ENCODE data around the gene C14orf39.
"Not testable (repeated sequence)": the region's sequence is repeated elsewhere in the genome, so short reads cannot be mapped to it uniquely, and the experiment has no call there.

Gene C14orf39

DNA sequence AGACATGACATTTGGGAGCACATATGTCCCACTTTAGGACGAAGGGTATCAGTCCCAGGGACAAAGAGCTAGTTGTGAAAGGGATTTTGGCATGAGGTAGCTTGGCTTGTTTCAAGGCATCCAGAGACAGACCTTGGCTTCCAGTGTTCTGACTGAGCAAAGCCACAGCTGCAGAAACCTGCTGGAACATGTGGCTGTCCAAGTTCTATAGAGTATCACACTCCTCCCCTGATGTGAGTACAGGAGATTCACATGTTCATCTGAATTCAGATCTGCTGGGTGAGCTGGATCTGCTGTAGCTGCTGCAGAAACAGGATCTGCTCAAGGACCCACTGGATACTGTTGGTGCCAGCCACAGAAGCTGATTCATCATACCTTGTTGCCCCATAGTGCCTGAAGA lies 10.1 kb upstream of the C14orf39 start:
- no peak for DNase-seq (ENCODE audit: low read depth)

DNA sequence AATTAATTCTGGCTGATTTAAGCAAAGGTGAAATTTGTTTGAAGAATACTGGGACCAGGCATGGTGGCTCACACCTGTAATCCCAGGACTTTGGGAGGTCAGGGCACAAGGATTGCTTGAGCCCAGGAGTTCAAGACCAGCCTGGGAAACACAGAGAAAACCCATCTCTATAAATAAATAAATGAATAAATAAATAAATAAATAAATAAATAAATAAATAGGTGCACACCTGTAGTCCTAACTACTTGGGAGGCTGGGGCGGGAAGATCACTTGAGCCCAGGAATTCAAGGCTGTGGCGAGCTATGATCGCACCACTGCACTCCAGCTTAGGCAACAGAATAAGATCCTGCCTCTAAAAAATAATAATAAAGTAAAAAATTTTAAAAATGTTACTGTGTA lies 4.4 kb upstream of the C14orf39 start:
- no peak for DNase-seq (ENCODE audit: low read depth)

DNA sequence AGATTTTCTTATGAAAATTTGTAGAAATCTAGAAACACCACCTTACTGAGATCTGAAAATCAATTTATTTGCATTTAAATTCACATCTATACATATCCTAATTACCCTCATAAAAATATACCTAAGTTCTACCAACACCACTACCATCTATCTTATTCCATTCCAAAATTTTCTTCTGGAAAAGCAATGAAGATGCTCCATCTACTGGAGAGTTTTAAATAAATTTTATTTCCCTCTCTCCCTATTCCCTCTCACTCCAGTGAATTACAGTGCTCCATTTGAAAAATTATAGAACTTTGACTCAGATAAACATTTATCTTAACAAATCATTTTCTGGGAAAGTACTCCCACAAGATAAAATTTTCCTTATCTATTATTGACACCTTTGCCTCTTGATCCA lies 2.3 kb upstream of the C14orf39 start:
- no peak for DNase-seq (ENCODE audit: low read depth)

DNA sequence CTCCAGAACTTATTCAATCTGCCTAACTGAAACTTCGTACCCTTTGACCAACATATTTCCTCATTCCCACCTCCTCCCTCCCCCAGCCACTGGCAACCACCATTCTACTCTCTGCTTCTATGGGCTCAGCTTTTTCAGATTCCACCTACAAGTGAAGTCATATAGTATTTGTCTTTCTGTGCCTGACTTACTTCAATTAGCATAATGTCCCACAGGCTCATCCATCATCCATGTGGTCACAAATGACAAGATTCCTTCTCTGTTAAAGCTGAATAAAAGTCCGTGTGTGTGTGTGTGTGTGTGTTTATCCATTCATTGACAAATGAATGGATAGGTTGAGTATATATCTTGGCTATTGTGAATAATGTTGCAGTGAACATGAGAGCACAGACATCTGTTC lies 1.3 kb upstream of the C14orf39 start:
- DNase-seq (ENCODE audit: low read depth), result no peak

DNA sequence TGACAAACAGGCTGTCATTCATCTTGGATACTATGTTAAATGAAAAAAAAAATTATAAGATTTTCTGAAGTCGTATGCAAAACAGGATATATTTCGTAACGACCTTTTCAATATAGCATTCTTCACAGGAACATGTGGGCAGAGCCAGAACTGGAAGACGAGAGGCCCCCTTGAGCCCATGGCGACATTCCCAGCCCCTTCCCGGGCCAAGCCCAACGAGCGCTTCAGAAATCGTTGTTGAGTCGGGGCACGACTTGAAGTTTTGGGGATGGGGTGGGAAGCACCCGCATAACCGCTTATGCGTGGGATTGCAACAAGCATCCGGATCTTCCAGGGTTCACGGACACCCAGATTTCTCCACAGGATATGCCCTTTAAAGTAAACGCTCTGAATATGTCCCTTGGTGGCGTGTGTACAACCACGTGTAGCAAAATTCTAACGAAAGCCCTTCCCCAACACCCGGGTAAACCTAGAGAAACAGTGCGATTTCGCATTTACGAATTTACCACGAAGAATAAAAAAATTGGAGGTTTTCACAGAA lies 736 bp downstream of the C14orf39 start:
- peak; percentile 3 for DNase-seq (ENCODE audit: low read depth)

DNA sequence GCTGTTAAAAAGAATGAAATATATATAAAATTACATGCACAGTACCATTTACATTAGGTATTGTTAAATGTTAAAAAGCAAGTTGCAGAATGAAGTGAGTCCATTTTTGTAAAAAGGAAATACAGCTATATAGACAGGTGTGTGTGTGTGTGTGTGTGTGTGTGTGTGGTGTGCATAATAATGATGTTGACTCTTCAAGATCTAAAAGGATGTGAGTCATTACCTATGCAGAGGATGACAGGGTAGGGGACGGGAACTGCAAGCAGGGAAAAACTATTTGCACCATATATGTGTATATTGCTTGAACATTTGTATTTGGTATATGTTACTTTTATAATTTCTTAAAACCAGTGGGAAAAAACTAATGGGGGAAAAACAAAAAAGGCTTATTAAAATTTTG lies 3.1 kb downstream of the C14orf39 start:
- DNase-seq (ENCODE audit: low read depth), result no peak

DNA sequence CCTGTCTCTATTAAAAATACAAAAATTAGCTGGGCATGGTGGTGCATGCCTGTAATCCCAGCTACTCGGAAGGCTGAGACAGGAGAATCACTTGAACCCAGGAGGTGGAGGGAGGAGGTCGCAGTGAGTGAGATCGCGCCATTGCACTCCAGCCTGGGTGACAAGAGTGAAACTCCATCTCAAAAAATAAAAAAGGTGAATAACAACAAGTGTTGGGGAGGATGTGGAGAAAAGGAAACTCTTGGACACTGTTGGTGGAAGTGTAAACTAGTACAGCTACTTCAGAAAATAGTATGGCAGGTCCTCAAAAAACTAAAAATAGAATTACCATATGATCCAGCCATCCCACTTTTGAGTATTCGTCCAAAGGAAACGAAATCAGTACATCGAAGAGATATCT lies 5.6 kb downstream of the C14orf39 start:
- DNase-seq (ENCODE audit: low read depth), result not testable (repeated sequence)

DNA sequence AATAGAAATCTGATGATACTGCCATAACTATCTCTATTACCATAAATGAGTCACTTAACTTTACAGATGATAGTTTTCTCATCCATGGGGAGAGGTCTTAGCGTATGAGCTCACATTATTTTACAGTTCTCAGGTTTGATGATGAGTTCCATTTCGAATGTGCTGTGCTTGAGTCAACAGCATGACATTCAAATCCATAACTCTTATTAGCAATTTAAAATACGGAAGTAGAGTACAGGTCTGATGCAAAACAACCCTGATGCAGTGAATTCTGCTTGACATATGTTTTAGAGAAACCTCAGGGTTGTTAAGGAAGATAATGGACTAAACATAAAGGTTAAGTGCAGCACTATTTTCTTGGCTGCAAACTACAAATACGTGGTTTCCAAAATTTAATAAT lies 30.0 kb downstream of the C14orf39 start:
- no peak for DNase-seq (ENCODE audit: low read depth)

DNA sequence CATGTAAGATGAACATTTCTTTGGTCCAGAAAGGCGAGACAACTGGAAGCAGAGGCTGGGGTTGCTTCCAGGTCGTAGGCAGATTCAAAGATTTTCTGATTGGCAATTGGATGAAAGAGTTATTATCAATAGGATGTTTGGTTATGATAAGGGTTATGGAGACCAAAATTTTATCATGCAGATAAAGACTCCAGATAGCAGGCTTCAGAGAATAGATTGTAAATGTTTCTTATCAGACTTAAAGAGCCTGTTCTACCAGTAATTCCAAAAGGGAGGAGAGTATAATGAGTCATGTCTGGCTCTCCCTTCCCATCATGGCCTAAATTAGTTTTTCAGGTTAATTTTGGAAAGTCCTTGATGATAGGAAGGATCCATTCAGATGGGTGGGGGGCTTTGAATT lies 55.6 kb downstream of the C14orf39 start:
- DNase-seq (ENCODE audit: low read depth), result no peak

DNA sequence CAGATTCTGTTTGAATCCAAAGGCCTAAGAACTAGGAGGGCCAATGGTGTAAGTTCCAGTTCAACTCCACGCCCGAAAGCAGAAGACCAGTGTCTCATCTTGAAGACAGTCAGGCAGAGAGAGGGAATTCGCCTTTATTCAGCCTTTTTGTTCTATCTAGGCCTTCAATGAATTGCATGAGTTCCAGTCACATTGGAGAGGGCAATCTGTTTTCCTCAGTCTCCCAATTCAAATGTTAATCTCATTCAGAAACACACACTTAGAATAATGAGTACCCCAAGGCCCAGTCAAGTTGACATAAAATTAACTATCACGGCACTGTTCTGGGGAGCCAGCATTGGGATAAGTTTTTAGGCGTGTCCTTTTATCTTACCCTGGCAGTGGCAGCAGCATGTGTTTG lies 65.8 kb downstream of the C14orf39 start:
- DNase-seq (ENCODE audit: low read depth), result no peak

DNA sequence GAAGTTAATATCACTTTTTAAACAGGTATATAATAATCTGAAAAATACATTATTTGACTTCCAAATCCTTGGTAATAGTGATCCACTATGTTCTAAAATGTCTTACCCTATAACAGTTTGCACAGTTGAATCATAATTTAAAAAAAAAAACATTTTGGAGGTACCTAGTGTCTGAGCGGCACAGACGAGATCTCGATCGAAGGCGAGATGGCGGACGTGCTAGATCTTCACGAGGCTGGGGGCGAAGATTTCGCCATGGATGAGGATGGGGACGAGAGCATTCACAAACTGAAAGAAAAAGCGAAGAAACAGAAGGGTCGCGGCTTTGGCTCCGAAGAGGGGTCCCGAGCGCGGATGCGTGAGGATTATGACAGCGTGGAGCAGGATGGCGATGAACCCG lies 88.3 kb downstream of the C14orf39 start:
- not testable (repeated sequence) for DNase-seq (ENCODE audit: low read depth)

DNA sequence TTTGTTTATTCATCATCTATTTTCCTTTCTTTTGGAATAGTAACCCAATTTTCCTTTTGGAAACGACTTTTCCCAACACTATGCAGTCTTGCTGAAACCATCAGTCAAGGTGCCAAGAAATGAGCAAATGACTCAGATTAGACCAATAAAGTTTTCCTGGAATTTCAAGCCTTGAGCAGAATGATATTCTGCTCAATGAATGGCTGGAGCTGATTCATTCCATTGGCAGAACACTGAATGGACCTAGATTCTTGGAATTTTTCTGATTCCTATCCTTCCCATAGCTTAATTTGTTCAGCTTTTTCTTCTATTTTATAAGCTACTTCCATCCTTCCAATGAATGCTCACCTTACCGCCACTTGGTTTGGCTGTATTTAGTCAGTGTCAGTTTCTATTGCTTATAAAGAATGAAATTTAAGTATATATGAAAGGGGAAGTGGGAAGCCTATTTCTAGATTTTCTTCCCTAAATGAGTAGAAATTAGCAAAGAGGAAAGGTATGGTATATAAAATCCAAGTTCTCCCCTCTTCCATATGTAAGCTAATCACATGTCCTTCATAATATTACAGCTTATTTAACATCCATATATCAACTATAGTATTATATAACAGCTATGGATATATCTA lies 89.0 kb downstream of the C14orf39 start:
- DNase-seq (ENCODE audit: low read depth), result no peak
